Left ventricle myocardium inferior (tissue), 1 donor: ENCODE data around the gene CPNE1. TPM values are rescaled to one million over a fixed set of nuclear protein-coding genes. Genes with fewer than 3 reads are reported as not detected.

Experiments
- DNase-seq: peaks from one replicate; pipeline ENCODE4 v3.0.0-alpha.2; 2020
- H3K27ac ChIP-seq: fragments of 200-600 bp; replicated peaks from 2 replicates; pipeline ENCODE4 v1.8.0; 2021
- H3K27me3 ChIP-seq: fragments of 200-600 bp; 2 replicates; pipeline ENCODE4 v1.8.0; 2021; ENCODE audit warnings: low read depth
- H3K36me3 ChIP-seq: fragments of 200-600 bp; 2 replicates; pipeline ENCODE4 v1.8.0; 2021
- H3K4me1 ChIP-seq: fragments of 200-600 bp; 2 replicates; pipeline ENCODE4 v1.8.0; 2021
- H3K4me3 ChIP-seq: fragments of 200-600 bp; 2 replicates; pipeline ENCODE4 v1.8.0; 2021; ENCODE audit warnings: mild to moderate bottlenecking, moderate library complexity
- H3K9me3 ChIP-seq: fragments of 200-600 bp; replicated peaks from 2 replicates; pipeline ENCODE4 v1.8.0; 2021
- CTCF ChIP-seq: fragments of 200-600 bp; IDR thresholded peaks from 2 replicates; pipeline ENCODE4 v1.8.0; 2021; ENCODE audit warnings: antibody characterized with exemption, mild to moderate bottlenecking, borderline replicate concordance
- intact Hi-C: fragments of 100-400 bp; cut with micrococcal nuclease; formaldehyde crosslinking; loops from one replicate; pipeline ENCODE4 v1.11.0; 2022
- total RNA-seq: library from RNA; stranded (reverse); fragmentation: NEBNext Ultra II Directional; extraction: Animal tissue kit (Norgen Biotek cat#: 25700); gene quantifications from one replicate; pipeline ENCODE4 v1.2.1, GENCODE V29; 2021
- donor health status: DM: no; HTN: yes; CAD: no; lungs with severe emphysema.

The CPNE1 gene
- total RNA-seq, 1 donor from 2014 or later = 47.3 TPM

GRCh38 chr20:35586751-35587425 lies 77.8 kb downstream of the CPNE1 start:
- no peaks in the 10 kb centered on the region for H3K36me3 ChIP-seq
- intact Hi-C loops = no loop called here
- TF ChIP-seq CTCF = no peak
- DNase-seq = no peak
- peaks cover 4% of the 10 kb centered on the region for H3K9me3 ChIP-seq
- H3K4me1 ChIP-seq = no peaks in the 10 kb centered on the region
- H3K27me3 ChIP-seq = no peaks in the 10 kb centered on the region
- H3K4me3 ChIP-seq = no peak overlapping the region
- H3K27ac ChIP-seq = no peak overlapping the region

GRCh38 chr20:35583636-35584560 lies 80.8 kb downstream of the CPNE1 start:
- no peaks in the 10 kb centered on the region for H3K27me3 ChIP-seq
- no peak overlapping the region for H3K27ac ChIP-seq
- DNase-seq = no peak
- no peaks in the 10 kb centered on the region for H3K36me3 ChIP-seq
- peaks cover 15% of the 10 kb centered on the region for H3K9me3 ChIP-seq
- H3K4me1 ChIP-seq = no peaks in the 10 kb centered on the region
- H3K4me3 ChIP-seq = no peak overlapping the region
- TF ChIP-seq CTCF = no peak
- intact Hi-C loops = no loop called here

DNA sequence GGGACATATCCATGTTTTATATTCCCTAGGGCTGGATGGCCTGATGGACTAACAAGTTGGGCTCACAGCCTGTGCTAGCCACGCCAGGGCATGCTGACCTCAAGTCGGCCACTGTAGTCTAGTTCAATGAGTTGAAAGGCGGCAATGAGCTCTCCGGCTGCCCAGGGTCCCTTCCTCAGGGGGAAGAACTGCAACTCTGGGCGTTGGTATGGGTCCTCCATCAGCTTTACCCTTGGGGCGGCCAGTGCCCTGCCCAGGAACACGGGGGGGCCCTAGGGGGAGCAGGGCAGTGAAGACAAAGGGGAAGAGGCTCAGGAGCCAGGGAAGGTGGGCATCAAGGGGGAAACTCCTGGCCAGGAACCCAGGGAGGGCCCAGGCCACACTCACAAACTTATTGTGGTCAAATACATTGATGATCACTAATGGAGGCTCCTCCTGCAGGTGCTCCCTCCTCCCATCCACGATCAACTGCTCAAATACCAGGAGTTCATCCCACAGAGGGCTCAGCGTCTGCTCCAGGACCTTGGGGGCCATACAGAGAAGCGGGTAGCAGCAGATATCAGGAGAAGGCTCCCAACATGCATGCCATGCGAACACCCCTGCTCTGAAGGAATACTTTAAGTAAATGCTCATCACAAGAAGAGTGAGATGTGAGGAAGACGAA lies 81.8 kb downstream of the CPNE1 start:
- no peak for DNase-seq
- no peak overlapping the region for H3K27ac ChIP-seq
- intact Hi-C loops = no loop called here
- no peaks in the 10 kb centered on the region for H3K4me1 ChIP-seq
- no peaks in the 10 kb centered on the region for H3K36me3 ChIP-seq
- H3K9me3 ChIP-seq = peaks cover 15% of the 10 kb centered on the region
- no peaks in the 10 kb centered on the region for H3K27me3 ChIP-seq
- no peak for TF ChIP-seq CTCF
- no peak overlapping the region for H3K4me3 ChIP-seq

DNA sequence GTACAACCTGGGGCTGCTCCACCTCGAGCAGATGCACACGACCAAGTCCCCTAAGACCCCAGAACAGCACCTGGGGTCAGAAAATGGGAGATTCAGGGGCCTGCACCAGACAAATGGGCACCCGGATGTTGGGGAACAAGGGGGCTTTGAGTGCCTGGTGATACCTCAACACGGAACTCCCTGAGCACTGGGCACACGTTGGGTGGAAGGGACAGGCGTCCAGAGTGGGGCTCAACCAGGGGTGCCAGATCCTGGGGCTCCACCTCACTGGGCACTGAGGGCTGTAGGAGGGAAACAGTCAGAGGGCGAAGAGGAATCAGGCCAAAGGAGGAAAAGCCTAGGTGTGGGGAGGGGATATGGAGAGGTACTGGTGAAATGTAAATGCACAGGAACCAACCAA lies 82.6 kb downstream of the CPNE1 start:
- DNase-seq = no peak

More for the DNA sequence above, 82.6 kb downstream of the CPNE1 start:
- intact Hi-C loops = no loop called here
- no peaks in the 10 kb centered on the region for H3K36me3 ChIP-seq
- TF ChIP-seq CTCF = no peak
- H3K27ac ChIP-seq = no peak overlapping the region
- peaks cover 15% of the 10 kb centered on the region for H3K9me3 ChIP-seq
- H3K4me1 ChIP-seq = no peaks in the 10 kb centered on the region
- no peaks in the 10 kb centered on the region for H3K27me3 ChIP-seq
- no peak overlapping the region for H3K4me3 ChIP-seq
